HepG2 (cell line): ENCODE results near the gene SUCLA2. TPM values are rescaled to one million over a fixed set of nuclear protein-coding genes. Genes with fewer than 3 reads are reported as not detected.

Experiments used
- BORCS8-MEF2B ChIP-seq: sonication (generic); formaldehyde crosslinking; IDR thresholded peaks from 2 replicates; pipeline ENCODE4 v1.8.0; 2022; ENCODE audit warnings: mild to moderate bottlenecking, missing genetic modification reagents
- BRCA1 ChIP-seq: sonication (generic); formaldehyde crosslinking; IDR thresholded peaks from 2 replicates; pipeline ENCODE4 v1.4.0; 2020; ENCODE audit warnings: missing genetic modification reagents
- ERF ChIP-seq: IDR thresholded peaks from 2 replicates; pipeline ENCODE4 v1.6.1; 2018; ENCODE audit warnings: missing biosample characterization, missing genetic modification reagents
- HNF4A ChIP-seq: sonication (generic); formaldehyde crosslinking; IDR thresholded peaks from 2 replicates; pipeline ENCODE4 v1.4.0; 2020; ENCODE audit warnings: missing genetic modification reagents
- KLF13 ChIP-seq: sonication (generic); formaldehyde crosslinking; IDR thresholded peaks from 2 replicates; pipeline ENCODE4 v1.4.0; 2020; ENCODE audit warnings: mild to moderate bottlenecking, missing genetic modification reagents
- MLLT10 ChIP-seq: sonication (generic); formaldehyde crosslinking; IDR thresholded peaks from 2 replicates; pipeline ENCODE4 v1.4.0; 2020; ENCODE audit warnings: missing genetic modification reagents
- MTA3 ChIP-seq: sonication (generic); formaldehyde crosslinking; IDR thresholded peaks from 2 replicates; pipeline ENCODE4 v1.4.0; 2020; ENCODE audit warnings: missing genetic modification reagents
- NCOR1 ChIP-seq: fragments of 200-600 bp; sonication (generic); IDR thresholded peaks from 2 replicates; pipeline ENCODE4 v1.7.0; 2017; ENCODE audit warnings: antibody characterized with exemption, low read length, borderline replicate concordance
- NFE2L2 ChIP-seq: fragments of 150-350 bp; IDR thresholded peaks from 2 replicates; pipeline ENCODE4 v1.6.1; 2014; ENCODE audit warnings: low read length
- NFKB2 ChIP-seq: sonication (generic); formaldehyde crosslinking; IDR thresholded peaks from 2 replicates; pipeline ENCODE4 v1.4.0; 2020; ENCODE audit warnings: missing genetic modification reagents, borderline replicate concordance
- NFRKB ChIP-seq: fragments of 450-650 bp; IDR thresholded peaks from 2 replicates; pipeline ENCODE4 v1.6.1; 2017
- ZFYVE20 ChIP-seq: sonication (generic); formaldehyde crosslinking; IDR thresholded peaks from 2 replicates; pipeline ENCODE4 v1.8.0; 2023; ENCODE audit warnings: low read depth, mild to moderate bottlenecking, moderate library complexity, missing genetic modification reagents, borderline replicate concordance
- ZNF225 ChIP-seq: sonication (generic); formaldehyde crosslinking; IDR thresholded peaks from 2 replicates; pipeline ENCODE4 v1.4.0; 2020; ENCODE audit warnings: mild to moderate bottlenecking, missing genetic modification reagents
- ZNF367 ChIP-seq: sonication (generic); formaldehyde crosslinking; IDR thresholded peaks from 2 replicates; pipeline ENCODE4 v1.4.0; 2020; ENCODE audit warnings: missing genetic modification reagents, borderline replicate concordance
- ZNF552 ChIP-seq: sonication (generic); formaldehyde crosslinking; IDR thresholded peaks from 2 replicates; pipeline ENCODE4 v1.9.0; 2022; ENCODE audit warnings: missing genetic modification reagents, mild to moderate bottlenecking, borderline replicate concordance
- ZNF749 ChIP-seq: sonication (generic); formaldehyde crosslinking; IDR thresholded peaks from 2 replicates; pipeline ENCODE4 v1.8.0; 2022; ENCODE audit warnings: mild to moderate bottlenecking, missing genetic modification reagents, moderate library complexity, borderline replicate concordance
- ZNF879 ChIP-seq: sonication (generic); formaldehyde crosslinking; IDR thresholded peaks from 2 replicates; pipeline ENCODE4 v1.8.1; 2023; ENCODE audit warnings: missing genetic modification reagents
- ZSCAN22 ChIP-seq: sonication (generic); formaldehyde crosslinking; IDR thresholded peaks from 2 replicates; pipeline ENCODE4 v1.4.0; 2020; ENCODE audit warnings: mild to moderate bottlenecking, missing genetic modification reagents
- polyA plus RNA-seq, 8 experiments: library from polyadenylated mRNA; depleted of rRNA in 3 of 8; stranded (reverse) in 7 of 8; unstranded in 1 of 8; fragments of >200 nt; fragmentation: Illumina TruSeq in 4 of 8; extraction: Trizol in 4 of 8; gene quantifications; 2 replicates each; pipeline versions ENCODE4 v1.2.1 to v1.2.3, GENCODE V29; 2011 to 2016; ENCODE audit warnings: low read depth in 4 of 8, missing spikeins in 1 of 8, mixed read lengths in 1 of 8; ENCODE audit not compliant: insufficient read depth in 1 of 8
- total RNA-seq, 5 experiments: library from RNA; depleted of rRNA; stranded (reverse); fragments of >200 nt; fragmentation: Illumina TruSeq; extraction: Trizol; gene quantifications; 2 replicates each; pipeline ENCODE4 v1.2.3, GENCODE V29; 2016; ENCODE audit warnings: low read depth in 1 of 5
- TF ChIP-seq, protein P1 (sequence below): IDR thresholded peaks from 2 replicates; pipeline ENCODE4 v1.6.1; 2016; ENCODE audit warnings: low read depth, control low read depth
- TF ChIP-seq, protein P2 (sequence below): sonication (generic); formaldehyde crosslinking; IDR thresholded peaks from 2 replicates; pipeline ENCODE4 v1.4.0; 2020; ENCODE audit warnings: missing genetic modification reagents, borderline replicate concordance
- TF ChIP-seq, protein P3 (sequence below): IDR thresholded peaks from 2 replicates; pipeline ENCODE4 v1.6.1; 2012; ENCODE audit warnings: inconsistent platforms
- TF ChIP-seq, protein P4 (sequence below): sonication (generic); formaldehyde crosslinking; IDR thresholded peaks from 2 replicates; pipeline ENCODE4 v1.8.0; 2022; ENCODE audit warnings: missing genetic modification reagents, mild to moderate bottlenecking, inconsistent platforms, borderline replicate concordance
- TF ChIP-seq, protein P5 (sequence below): sonication (generic); formaldehyde crosslinking; IDR thresholded peaks from 2 replicates; pipeline ENCODE4 v1.8.1; 2023; ENCODE audit warnings: mild to moderate bottlenecking, moderate library complexity, missing genetic modification reagents

SUCLA2 gene
- total and polyA plus RNA-seq, 2 of the 13 experiments (the other 11 are each of a cell fraction or from before 2014, with no cell fraction given) = 28.4 to 77.1 TPM

DNA sequence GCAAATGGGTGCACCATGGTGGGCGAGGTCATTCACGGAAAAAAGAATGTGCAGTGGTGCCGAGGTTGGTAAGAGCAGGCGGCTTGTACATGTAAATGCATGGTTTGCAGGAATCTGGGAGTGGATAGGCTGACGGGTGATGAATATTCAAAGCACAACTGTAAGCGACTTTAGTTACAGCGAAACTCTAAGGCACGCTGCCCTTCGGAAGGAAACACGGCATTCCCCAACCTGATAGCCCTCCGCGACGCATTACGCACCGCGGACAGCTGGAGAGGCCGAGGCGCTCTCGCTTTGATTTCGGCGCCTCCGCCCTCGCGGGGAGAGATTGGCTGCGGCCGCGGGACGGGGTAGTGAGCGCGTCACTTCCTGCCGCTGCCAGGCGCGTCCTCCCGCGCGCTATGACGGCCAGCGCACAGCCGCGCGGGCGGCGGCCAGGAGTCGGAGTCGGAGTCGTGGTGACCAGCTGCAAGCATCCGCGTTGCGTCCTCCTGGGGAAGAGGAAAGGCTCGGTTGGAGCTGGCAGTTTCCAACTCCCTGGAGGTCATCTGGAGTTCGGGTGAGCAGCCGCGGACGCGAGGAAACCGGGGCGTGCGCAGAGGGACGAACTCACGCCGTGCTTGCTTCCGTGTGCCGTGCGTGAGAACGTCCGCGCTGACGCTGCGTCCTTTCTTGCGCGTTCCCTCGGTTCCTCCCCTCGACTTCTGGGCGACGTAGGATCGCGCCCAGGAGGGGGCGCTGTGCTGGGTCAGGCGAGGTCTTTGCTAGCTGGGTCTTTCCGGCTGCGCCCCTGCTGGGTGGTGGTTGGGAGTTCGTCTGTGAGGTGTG lies 36.5 kb upstream of the SUCLA2 start, which contains the start of gene NUDT15 (continued):
- no peak for TF ChIP-seq NFE2L2
- TF ChIP-seq MLLT10 (CRISPR knock-in tag) = no peak; the same call in 1 of the 2 replicates
- TF ChIP-seq, protein P1, sequence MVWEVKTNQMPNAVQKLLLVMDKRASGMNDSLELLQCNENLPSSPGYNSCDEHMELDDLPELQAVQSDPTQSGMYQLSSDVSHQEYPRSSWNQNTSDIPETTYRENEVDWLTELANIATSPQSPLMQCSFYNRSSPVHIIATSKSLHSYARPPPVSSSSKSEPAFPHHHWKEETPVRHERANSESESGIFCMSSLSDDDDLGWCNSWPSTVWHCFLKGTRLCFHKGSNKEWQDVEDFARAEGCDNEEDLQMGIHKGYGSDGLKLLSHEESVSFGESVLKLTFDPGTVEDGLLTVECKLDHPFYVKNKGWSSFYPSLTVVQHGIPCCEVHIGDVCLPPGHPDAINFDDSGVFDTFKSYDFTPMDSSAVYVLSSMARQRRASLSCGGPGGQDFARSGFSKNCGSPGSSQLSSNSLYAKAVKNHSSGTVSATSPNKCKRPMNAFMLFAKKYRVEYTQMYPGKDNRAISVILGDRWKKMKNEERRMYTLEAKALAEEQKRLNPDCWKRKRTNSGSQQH (CRISPR knock-in tag) = peak; percentile 99
- peak; percentile 27; the same call in 1 of the 2 replicates for TF ChIP-seq NCOR1
- TF ChIP-seq BRCA1 = peak; percentile 95
- peak; percentile 95 for TF ChIP-seq ZNF749 (CRISPR knock-in tag)
- peak; percentile 96 for TF ChIP-seq ERF (CRISPR knock-in tag)
- TF ChIP-seq, protein P2, sequence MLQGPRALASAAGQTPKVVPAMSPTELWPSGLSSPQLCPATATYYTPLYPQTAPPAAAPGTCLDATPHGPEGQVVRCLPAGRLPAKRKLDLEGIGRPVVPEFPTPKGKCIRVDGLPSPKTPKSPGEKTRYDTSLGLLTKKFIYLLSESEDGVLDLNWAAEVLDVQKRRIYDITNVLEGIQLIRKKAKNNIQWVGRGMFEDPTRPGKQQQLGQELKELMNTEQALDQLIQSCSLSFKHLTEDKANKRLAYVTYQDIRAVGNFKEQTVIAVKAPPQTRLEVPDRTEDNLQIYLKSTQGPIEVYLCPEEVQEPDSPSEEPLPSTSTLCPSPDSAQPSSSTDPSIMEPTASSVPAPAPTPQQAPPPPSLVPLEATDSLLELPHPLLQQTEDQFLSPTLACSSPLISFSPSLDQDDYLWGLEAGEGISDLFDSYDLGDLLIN (CRISPR knock-in tag) = no peak; the same call in 1 of the 2 replicates
- TF ChIP-seq NFKB2 (CRISPR knock-in tag) = peak; percentile 85; the same call in 1 of the 2 replicates
- no peak for TF ChIP-seq MTA3
- TF ChIP-seq KLF13 (CRISPR knock-in tag) = no peak
- no peak for TF ChIP-seq ZNF367 (CRISPR knock-in tag)
- TF ChIP-seq ZFYVE20 (CRISPR knock-in tag) = peak; percentile 53; the same call in 1 of the 2 replicates
- TF ChIP-seq, protein P3, sequence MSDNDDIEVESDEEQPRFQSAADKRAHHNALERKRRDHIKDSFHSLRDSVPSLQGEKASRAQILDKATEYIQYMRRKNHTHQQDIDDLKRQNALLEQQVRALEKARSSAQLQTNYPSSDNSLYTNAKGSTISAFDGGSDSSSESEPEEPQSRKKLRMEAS = peak; percentile 95
- TF ChIP-seq, protein P4, sequence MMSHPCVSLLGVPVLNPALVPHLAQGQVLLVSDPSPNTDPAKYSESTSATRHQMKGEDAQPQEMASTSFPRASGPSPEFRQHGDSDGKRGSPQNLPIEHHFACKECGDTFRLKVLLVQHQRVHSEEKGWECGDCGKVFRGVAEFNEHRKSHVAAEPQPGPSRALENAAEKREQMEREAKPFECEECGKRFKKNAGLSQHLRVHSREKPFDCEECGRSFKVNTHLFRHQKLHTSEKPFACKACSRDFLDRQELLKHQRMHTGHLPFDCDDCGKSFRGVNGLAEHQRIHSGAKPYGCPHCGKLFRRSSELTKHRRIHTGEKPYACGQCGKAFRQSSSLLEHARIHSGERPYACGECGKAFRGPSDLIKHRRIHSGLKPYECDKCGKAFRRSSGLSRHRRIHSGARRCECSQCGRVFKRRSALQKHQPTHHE (CRISPR knock-in tag) = peak; percentile 82; the same call in 1 of the 2 replicates
- peak; percentile 66; the same call in 1 of the 2 replicates for TF ChIP-seq ZSCAN22 (CRISPR knock-in tag)
- no peak for TF ChIP-seq NFRKB
- no peak; the same call in 1 of the 2 replicates for TF ChIP-seq ZNF552
- 0 out of 2 replicates have a peak, but pooled peaks have one; percentile 27 for TF ChIP-seq ZNF879 (CRISPR knock-in tag)
- peak; percentile 83; the same call in 1 of the 2 replicates for TF ChIP-seq ZNF225 (CRISPR knock-in tag)
- TF ChIP-seq, protein P5, sequence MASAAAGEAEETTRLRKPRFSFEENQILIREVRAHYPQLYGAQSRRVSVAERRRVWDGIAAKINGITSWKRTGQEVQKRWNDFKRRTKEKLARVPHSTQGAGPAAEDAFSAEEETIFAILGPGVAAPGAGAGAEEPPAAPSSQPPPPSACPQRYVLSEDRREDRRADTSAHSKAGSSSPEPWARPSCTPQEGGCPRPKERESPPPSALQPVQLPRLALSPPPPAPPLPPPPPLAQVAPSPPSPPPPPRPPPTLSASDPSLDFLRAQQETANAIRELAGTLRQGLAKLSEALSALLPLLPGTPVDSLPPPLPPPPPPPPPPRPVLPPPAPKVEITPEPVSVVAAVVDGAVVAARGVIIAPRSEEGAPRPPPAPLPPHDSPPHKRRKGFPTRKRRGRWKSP (CRISPR knock-in tag) = peak; percentile 98
- peak; percentile 39 for TF ChIP-seq HNF4A (CRISPR knock-in tag)
- TF ChIP-seq BORCS8-MEF2B (CRISPR knock-in tag) = peak; percentile 69
